ENCODE measurements around the gene ATR.
A peak's percentile ranks its signal among the peaks of the same experiment; 100 is the strongest.
"Not testable (repeated sequence)": the region's sequence is repeated elsewhere in the genome, so short reads cannot be mapped to it uniquely, and the experiment has no call there.

The ATR gene

DNA sequence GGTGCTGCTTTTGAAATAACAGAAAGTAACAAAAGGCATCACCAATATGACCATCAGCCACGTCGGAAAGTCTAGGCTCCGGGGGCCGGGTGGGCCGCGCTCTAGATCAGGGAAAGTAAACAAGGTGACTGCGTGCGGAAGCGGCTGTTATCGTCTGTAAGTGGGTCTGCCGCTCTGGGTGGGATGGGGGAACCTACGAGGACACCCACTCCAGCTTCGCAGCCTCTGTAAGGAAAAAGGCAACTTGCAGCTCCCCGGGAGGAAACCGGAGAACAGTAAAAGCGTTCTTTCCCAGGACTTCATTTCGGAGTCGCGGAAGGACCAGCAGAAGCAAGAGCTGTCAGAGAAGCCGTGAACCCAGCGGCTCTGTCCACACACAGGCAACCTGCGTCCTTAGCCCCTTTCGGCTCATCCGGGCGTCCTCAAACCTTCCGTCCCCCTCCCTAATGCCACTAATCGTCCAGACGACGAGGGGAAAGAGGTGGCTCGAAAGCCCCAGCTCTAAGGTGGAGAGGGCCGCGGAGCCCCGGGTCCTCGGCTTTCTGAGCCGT lies 131.2 kb downstream of the ATR start:
- under 1% methylated on average over 35 of the region's 35 CpGs for whole genome bisulfite sequencing

DNA sequence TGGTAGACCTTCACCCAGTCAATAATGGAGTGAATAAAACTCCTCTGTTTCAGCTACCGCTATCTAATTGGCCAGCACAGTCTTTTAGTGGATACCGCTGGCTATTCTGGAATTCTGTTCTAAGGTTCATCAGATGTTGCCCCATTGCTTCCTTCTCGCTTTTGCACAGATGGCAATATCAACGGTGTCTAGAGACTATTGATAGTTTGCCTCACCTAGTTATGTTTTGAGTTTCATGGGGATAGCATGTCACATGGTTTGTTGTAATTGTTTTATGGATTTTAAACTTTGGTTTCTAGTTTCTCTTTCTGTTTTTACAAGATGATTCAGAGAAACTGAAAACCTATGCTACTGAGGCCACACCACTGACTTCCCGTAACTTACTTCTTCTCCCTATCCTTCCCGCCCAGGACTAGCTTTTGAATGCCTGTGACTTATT lies 132.7 kb downstream of the ATR start:
- Histone ChIP-seq H3K27ac (ENCODE audit: low read depth, low read length) (no peak overlapping the region), H3K4me3 (ENCODE audit: low read length) (no peak overlapping the region; the same call in 1 of the 2 replicates), H3K36me3 (ENCODE audit: insufficient read depth, low read length) (no peaks in the 10 kb centered on the region), H3K27me3 (ENCODE audit: insufficient read depth, low read length) (no peaks in the 10 kb centered on the region), H3K9me3 (ENCODE audit: insufficient read depth, low read depth, low read length) (no peaks in the 10 kb centered on the region), H3K9ac (ENCODE audit: low read depth, low read length) (no peak overlapping the region), H3K4me1 (ENCODE audit: insufficient read depth, low read length) (no peaks in the 10 kb centered on the region)
- 92% methylated on average over 6 of the region's 6 CpGs for WGBS

More for the DNA sequence above, 131.2 kb downstream of the ATR start:
- Histone ChIP-seq H3K4me1 (ENCODE audit: insufficient read depth, low read length) (no peaks in the 10 kb centered on the region), H3K27me3 (ENCODE audit: insufficient read depth, low read length) (no peaks in the 10 kb centered on the region), H3K4me3 (ENCODE audit: low read length) (peak overlapping the region; percentile 100), H3K9me3 (ENCODE audit: insufficient read depth, low read depth, low read length) (no peaks in the 10 kb centered on the region), H3K27ac (ENCODE audit: low read depth, low read length) (peak overlapping the region; percentile 79), H3K36me3 (ENCODE audit: insufficient read depth, low read length) (0 out of 2 replicates have a peak, but pooled peaks cover 6% of the 10 kb centered on the region), H3K9ac (ENCODE audit: low read depth, low read length) (peak overlapping the region; percentile 89)

DNA sequence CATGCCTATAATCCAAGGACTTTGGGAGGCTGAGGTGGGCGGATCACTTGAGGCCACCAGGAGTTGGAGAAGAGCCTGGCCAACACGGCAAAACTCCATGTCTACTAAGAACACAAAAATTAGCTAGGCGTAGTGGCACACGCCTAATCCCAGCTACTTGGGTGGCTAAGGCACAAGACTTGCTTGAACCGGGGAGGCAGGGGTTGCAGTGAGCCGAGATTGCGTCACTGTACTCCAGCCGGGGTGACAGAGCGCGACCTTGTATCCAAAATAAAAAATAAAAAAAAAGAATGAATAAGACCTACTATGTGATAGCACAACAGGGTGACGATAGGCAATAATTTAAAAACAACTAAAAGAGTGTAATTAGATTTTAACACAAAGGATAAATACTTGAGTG lies 134.2 kb downstream of the ATR start:
- 98% methylated on average over 7 of the region's 11 CpGs for WGBS
- no peak overlapping the region for H3K4me3 ChIP-seq (ENCODE audit: low read length)
- H3K9ac ChIP-seq (ENCODE audit: low read depth, low read length): no peak overlapping the region

DNA sequence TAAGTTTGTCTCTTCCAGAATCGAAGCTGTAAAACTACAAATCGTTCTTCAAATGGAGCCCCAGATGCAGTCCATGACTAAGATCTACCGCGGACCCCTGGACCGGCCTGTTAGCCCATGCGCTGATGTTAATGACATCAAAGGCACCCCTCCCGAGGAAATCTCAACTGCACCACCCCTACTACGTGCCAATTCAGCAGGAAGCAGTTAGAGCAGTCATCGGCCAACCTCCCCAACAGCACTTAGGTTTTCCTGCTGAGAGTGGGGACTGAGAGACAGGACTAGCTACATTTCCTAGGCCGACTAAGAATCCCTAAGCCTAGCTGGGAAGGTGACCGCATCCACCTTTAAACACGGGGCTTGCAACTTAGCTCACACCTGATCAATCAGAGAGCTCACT lies 135.5 kb downstream of the ATR start:
- 92% methylated on average over 12 of the region's 12 CpGs for WGBS
- not testable (repeated sequence) for H3K4me1 ChIP-seq (ENCODE audit: insufficient read depth, low read length); H3K9ac ChIP-seq (ENCODE audit: low read depth, low read length); H3K27ac ChIP-seq (ENCODE audit: low read depth, low read length); H3K36me3 ChIP-seq (ENCODE audit: insufficient read depth, low read length); H3K4me3 ChIP-seq (ENCODE audit: low read length); H3K27me3 ChIP-seq (ENCODE audit: insufficient read depth, low read length); H3K9me3 ChIP-seq (ENCODE audit: insufficient read depth, low read depth, low read length)

More for the DNA sequence above, 134.2 kb downstream of the ATR start:
- Histone ChIP-seq H3K4me1 (ENCODE audit: insufficient read depth, low read length) (no peaks in the 10 kb centered on the region), H3K36me3 (ENCODE audit: insufficient read depth, low read length) (no peaks in the 10 kb centered on the region), H3K27me3 (ENCODE audit: insufficient read depth, low read length) (no peaks in the 10 kb centered on the region), H3K9me3 (ENCODE audit: insufficient read depth, low read depth, low read length) (no peaks in the 10 kb centered on the region), H3K27ac (ENCODE audit: low read depth, low read length) (no peak overlapping the region)

DNA sequence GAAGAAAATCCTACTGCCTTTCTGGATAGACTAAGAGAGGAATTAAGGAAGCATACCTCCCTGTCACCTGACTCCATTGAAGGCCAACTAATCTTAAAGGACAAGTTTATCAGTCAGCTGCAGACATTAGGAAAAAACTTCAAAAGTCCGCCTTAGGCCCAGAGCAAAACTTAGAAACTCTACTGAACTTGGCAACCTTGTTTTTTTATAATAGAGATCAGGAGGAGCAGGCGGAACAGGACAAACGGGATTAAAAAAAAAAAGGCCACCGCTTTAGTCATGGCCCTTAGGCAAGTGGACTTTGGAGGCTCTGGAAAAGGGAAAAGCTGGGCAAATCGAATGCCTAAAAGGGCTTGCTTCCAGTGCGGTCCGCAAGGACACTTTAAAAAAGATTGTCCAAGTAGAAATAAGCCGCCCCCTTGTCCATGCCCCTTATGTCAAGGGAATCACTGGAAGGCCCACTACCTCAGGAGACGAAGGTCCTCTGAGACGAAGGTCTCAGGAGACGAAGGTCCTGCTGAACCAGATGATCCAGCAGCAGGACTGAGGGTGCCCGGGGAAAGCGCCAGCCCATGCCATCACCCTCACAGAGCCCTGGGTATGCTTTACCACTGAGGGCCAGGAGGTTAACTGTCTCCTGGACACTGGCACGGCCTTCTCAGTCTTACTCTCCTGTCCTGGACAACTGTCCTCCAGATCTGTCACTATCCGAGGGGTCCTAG lies 138.9 kb downstream of the ATR start:
- not testable (repeated sequence) for H3K9ac ChIP-seq (ENCODE audit: low read depth, low read length); H3K4me1 ChIP-seq (ENCODE audit: insufficient read depth, low read length); H3K36me3 ChIP-seq (ENCODE audit: insufficient read depth, low read length); H3K27ac ChIP-seq (ENCODE audit: low read depth, low read length); H3K27me3 ChIP-seq (ENCODE audit: insufficient read depth, low read length); H3K9me3 ChIP-seq (ENCODE audit: insufficient read depth, low read depth, low read length); H3K4me3 ChIP-seq (ENCODE audit: low read length)
- 94% methylated on average over 15 of the region's 15 CpGs for WGBS

DNA sequence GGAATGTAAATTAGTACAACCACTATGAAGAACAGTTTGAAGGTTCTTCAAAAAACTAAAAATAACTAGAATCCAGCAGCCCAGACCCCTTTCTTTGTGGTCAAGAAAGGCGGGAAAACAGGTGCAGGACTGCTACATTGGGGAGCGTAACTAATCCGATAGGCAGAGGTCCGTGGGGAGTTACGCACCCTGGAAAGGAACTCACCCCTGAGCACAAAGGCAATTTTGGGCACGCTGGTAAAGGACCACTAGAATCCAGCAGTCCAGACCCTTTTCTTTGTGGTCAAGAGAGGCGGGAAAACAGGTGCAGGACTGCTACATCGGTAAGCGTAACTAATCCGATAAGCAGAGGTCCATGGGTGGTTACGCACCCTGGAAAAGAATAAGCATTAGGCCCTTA lies 140.4 kb downstream of the ATR start:
- not testable (repeated sequence) for H3K4me1 ChIP-seq (ENCODE audit: insufficient read depth, low read length); H3K4me3 ChIP-seq (ENCODE audit: low read length); H3K9ac ChIP-seq (ENCODE audit: low read depth, low read length); H3K9me3 ChIP-seq (ENCODE audit: insufficient read depth, low read depth, low read length); H3K27ac ChIP-seq (ENCODE audit: low read depth, low read length); H3K27me3 ChIP-seq (ENCODE audit: insufficient read depth, low read length); H3K36me3 ChIP-seq (ENCODE audit: insufficient read depth, low read length)
- WGBS: 94% methylated on average over 11 of the region's 11 CpGs

DNA sequence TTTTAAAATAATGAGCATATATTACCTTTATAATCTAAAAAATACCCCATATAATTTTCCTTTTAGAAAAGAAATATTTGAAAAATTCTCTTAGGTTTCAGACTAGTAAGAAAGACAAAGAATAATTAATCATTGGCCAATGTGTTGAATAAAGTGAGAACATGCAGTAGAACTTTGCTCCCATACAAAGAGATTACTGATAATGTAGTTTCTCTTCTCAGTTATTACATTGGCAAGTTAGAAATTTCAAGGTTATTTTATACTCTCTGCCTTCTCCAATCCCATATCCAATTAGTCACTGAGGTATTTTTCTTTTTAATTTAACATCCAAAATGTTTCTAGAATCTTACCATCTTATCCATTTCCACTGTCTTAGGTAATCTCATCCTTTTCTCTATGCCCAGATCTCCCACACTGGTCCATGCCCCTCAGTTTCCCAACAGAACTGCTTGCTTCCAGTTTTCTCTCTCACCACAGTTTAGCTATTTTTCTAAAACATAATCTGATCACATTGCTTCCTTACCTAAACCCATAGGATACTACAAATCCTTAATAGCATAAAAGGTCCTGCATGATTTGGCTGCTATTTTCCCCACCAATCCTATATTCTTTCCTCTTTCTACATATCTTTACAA lies 141.5 kb downstream of the ATR start:
- Histone ChIP-seq H3K36me3 (ENCODE audit: insufficient read depth, low read length) (peaks cover 7% of the 10 kb centered on the region), H3K4me1 (ENCODE audit: insufficient read depth, low read length) (no peaks in the 10 kb centered on the region), H3K27me3 (ENCODE audit: insufficient read depth, low read length) (no peaks in the 10 kb centered on the region), H3K9ac (ENCODE audit: low read depth, low read length) (no peak overlapping the region), H3K9me3 (ENCODE audit: insufficient read depth, low read depth, low read length) (no peaks in the 10 kb centered on the region), H3K4me3 (ENCODE audit: low read length) (no peak overlapping the region), H3K27ac (ENCODE audit: low read depth, low read length) (no peak overlapping the region)

DNA sequence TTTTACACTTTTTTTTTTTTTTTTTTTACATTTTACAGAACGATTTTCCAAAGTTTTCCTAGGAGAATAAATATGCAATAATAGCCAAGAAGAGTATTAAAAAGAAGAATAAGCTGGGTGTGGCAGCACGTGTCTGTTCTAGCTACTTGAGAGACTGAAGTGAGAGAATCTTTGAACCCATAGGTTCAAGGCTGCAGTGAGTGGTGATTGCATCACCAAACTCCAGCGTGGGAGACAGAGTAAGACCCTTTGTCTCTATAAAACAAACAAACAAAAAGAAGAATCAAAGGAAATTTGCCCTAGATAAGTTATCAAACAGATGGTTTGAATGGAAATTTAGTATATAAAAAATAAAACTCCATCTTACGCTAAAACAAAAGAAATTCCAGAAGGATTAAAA lies 144.0 kb downstream of the ATR start:
- Histone ChIP-seq H3K9me3 (ENCODE audit: insufficient read depth, low read depth, low read length) (no peaks in the 10 kb centered on the region), H3K4me3 (ENCODE audit: low read length) (no peak overlapping the region), H3K27me3 (ENCODE audit: insufficient read depth, low read length) (no peaks in the 10 kb centered on the region), H3K27ac (ENCODE audit: low read depth, low read length) (no peak overlapping the region), H3K36me3 (ENCODE audit: insufficient read depth, low read length) (peaks cover 19% of the 10 kb centered on the region), H3K4me1 (ENCODE audit: insufficient read depth, low read length) (no peaks in the 10 kb centered on the region), H3K9ac (ENCODE audit: low read depth, low read length) (no peak overlapping the region)
- WGBS: 75% methylated on average over 2 of the region's 4 CpGs

DNA sequence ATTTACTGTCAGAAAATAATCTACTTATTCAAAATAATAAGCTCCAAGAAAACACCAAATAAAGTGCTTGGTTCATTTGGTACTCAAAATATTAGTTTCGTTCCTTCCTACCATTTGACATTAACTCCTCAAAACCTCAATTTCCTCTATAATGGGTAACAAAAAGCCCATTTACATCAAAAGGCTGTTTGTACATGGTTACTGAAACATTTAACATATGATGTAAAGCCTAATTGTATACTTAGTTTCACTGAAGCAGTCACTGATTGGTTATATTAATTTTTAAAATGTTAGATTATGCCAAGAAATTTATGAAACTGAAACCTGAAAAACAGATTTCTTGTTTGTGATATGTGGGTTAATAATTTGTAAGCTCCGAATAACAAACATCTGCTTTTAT lies 145.4 kb downstream of the ATR start:
- no peak overlapping the region for H3K27ac ChIP-seq (ENCODE audit: low read depth, low read length)
- WGBS: 100% methylated on average over 1 of the region's 2 CpGs

DNA sequence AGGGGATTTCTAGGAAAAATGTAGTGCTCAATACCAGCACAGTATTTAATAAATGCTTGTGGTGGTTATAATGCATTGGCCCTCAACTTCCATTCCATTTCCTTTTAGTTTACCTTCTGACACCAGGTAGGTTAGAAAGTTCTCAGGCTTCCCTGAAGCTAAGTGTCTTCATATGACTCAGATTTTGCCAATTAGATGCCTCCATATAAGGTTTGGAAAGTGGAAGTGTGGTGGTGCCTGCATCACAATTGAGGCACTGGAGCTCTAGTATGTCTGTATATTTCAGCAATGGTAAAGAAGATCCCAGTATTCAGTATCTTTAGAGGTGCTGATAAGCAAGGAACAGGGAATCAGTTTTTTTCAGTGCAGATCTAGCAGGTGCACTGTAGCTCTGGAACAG lies 149.0 kb downstream of the ATR start:
- no peak overlapping the region for H3K4me3 ChIP-seq (ENCODE audit: low read length)
- no peaks in the 10 kb centered on the region for H3K27me3 ChIP-seq (ENCODE audit: insufficient read depth, low read length)
- H3K36me3 ChIP-seq (ENCODE audit: insufficient read depth, low read length): peaks cover 26% of the 10 kb centered on the region
- H3K27ac ChIP-seq (ENCODE audit: low read depth, low read length): no peak overlapping the region
- no peaks in the 10 kb centered on the region for H3K4me1 ChIP-seq (ENCODE audit: insufficient read depth, low read length)
- no peaks in the 10 kb centered on the region for H3K9me3 ChIP-seq (ENCODE audit: insufficient read depth, low read depth, low read length)
- no peak overlapping the region for H3K9ac ChIP-seq (ENCODE audit: low read depth, low read length)

More for the DNA sequence above, 145.4 kb downstream of the ATR start:
- Histone ChIP-seq H3K9ac (ENCODE audit: low read depth, low read length) (no peak overlapping the region), H3K9me3 (ENCODE audit: insufficient read depth, low read depth, low read length) (no peaks in the 10 kb centered on the region), H3K4me1 (ENCODE audit: insufficient read depth, low read length) (no peaks in the 10 kb centered on the region), H3K27me3 (ENCODE audit: insufficient read depth, low read length) (no peaks in the 10 kb centered on the region), H3K36me3 (ENCODE audit: insufficient read depth, low read length) (peaks cover 19% of the 10 kb centered on the region), H3K4me3 (ENCODE audit: low read length) (no peak overlapping the region)

DNA sequence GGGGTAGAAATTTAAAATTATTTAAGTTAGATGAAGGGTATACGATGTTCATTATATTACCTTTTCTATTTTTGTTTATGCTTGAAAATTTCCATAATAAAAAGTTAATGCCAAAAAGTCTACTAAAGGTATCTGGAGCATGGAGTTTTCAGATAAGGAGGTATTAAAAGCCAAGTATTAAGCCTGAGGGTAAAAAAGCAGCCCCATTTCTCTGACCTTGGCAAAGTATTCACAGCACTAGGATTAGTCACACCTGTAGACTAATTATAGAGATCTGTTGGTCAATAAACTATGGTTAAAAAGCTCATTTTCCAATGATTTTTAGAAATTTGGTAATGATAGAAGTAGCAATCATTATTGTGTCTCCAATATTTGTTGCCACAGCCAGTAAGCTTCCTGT lies 153.8 kb downstream of the ATR start:
- Histone ChIP-seq H3K9ac (ENCODE audit: low read depth, low read length) (no peak overlapping the region), H3K4me1 (ENCODE audit: insufficient read depth, low read length) (no peaks in the 10 kb centered on the region), H3K27ac (ENCODE audit: low read depth, low read length) (no peak overlapping the region), H3K4me3 (ENCODE audit: low read length) (no peak overlapping the region), H3K9me3 (ENCODE audit: insufficient read depth, low read depth, low read length) (no peaks in the 10 kb centered on the region), H3K27me3 (ENCODE audit: insufficient read depth, low read length) (no peaks in the 10 kb centered on the region), H3K36me3 (ENCODE audit: insufficient read depth, low read length) (peaks cover 38% of the 10 kb centered on the region)
- no CpG with 5 or more reads among the region's 1 CpG for WGBS
